HG03439 (cell line): Measurements from ENCODE around the gene RASSF7.

Source experiments
- ATAC-seq: cut with Tn5 transposase; IDR thresholded peaks from one replicate; pipeline ENCODE4 v1.9.1; 2021; ENCODE audit warnings: mild to moderate bottlenecking, moderate library complexity; ENCODE audit not compliant: unreplicated experiment

The RASSF7 gene

GRCh38 chr11:532986-533585 is 27.7 kb upstream of the RASSF7 start:
- ATAC-seq: no peak

GRCh38 chr11:533586-534395 is 27.0 kb upstream of the RASSF7 start:
- no peak for ATAC-seq

- ATAC-seq: no peak
Measured at GRCh38 chr11:534396-535209, 26.2 kb upstream of the RASSF7 start.

GRCh38 chr11:535210-535518 is 25.6 kb upstream of the RASSF7 start:
- ATAC-seq: no peak

- ATAC-seq: peak; percentile 67
Measured at GRCh38 chr11:535519-536454, 25.0 kb upstream of the RASSF7 start, which contains the start of gene HRAS. HRAS (minus strand) TSS chr11:535576.

- ATAC-seq: peak; percentile 46
Measured at GRCh38 chr11:536841-537621, 23.7 kb upstream of the RASSF7 start, which contains the start of gene LRRC56. LRRC56 (plus strand) TSS chr11:537527; CDS start chr11:540685, 3,158 bp downstream.

- ATAC-seq: no peak
Measured at GRCh38 chr11:537622-538430, 22.9 kb upstream of the RASSF7 start.

- ATAC-seq: no peak
Measured at GRCh38 chr11:538431-539051, 22.2 kb upstream of the RASSF7 start.

- no peak for ATAC-seq
Measured at GRCh38 chr11:539971-540481, 20.7 kb upstream of the RASSF7 start.

- no peak for ATAC-seq
Measured at GRCh38 chr11:540583-541432, 20.0 kb upstream of the RASSF7 start.

- no peak for ATAC-seq
Measured at GRCh38 chr11:541433-541885, 19.3 kb upstream of the RASSF7 start.

- ATAC-seq: no peak
Measured at GRCh38 chr11:544817-545166, 16.0 kb upstream of the RASSF7 start.

GRCh38 chr11:545171-545570 is 15.6 kb upstream of the RASSF7 start:
- no peak for ATAC-seq

GRCh38 chr11:548700-549603 is 11.8 kb upstream of the RASSF7 start:
- ATAC-seq: no peak

GRCh38 chr11:550021-550745 is 10.6 kb upstream of the RASSF7 start:
- no peak for ATAC-seq

- no peak for ATAC-seq
Measured at GRCh38 chr11:550746-551085, 10.1 kb upstream of the RASSF7 start.
